IPS-11a (cell line): ENCODE results near the gene IFRD2.
"Not testable (repeated sequence)": the region's sequence is repeated elsewhere in the genome, so short reads cannot be mapped to it uniquely, and the experiment has no call there.

Experiments used
- H3K4me3 ChIP-seq: one replicate; pipeline ENCODE4 v1.5.1; 2013; ENCODE audit warnings: low read depth, low read length, control low read depth

The IFRD2 gene

DNA sequence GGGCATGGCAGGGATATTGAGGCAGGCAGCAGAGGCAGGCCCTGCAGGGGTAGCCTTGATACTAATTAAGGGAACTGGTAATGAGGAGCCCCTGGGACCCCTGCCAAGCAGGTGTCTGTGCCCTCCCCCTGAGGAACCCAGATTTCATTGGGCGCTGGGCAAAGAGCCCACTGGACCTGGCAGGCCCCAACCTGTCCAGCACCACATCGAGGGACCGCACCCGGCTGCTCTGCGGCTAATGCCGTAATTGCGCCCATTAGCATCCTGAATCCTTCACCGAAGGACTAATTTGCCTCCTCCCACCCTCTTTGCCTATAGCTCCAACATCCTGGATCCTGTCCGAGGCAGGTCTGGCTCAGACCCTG, 37.0 kb downstream of the IFRD2 start:
- no peak overlapping the region for H3K4me3 ChIP-seq

DNA sequence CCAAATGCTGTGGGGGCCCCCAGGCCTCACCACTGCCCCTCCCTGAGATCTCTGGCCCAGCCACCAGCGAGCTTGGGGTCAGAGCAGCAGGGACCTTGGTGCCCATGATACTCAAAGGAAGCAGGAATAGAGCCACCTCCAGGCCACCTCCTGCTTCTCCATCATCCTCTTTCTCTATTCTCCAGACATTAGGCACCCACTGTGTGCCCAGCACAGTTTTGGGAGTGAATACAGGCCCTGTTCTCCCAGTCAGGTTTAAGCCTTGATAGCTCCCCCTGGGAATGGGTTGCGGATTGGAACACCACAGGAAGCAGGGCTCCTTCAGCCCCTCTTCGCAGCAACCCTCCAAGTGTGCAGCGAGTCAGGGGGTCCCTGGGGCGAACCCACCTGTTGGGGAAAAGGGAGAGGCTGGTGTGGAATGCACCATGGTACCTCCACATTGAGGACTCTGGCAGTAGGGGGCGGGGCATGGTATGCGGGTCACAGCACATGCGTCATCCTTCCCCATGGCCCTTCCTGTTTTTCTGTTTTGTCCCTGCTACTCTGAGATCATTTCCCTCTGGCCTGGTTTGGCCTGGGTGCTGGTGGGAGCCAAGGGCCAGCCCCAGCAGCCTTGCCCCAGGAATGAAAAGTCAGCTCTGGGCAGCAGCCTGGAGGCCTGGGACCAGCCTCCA, 37.5 kb downstream of the IFRD2 start:
- no peak overlapping the region for H3K4me3 ChIP-seq

DNA sequence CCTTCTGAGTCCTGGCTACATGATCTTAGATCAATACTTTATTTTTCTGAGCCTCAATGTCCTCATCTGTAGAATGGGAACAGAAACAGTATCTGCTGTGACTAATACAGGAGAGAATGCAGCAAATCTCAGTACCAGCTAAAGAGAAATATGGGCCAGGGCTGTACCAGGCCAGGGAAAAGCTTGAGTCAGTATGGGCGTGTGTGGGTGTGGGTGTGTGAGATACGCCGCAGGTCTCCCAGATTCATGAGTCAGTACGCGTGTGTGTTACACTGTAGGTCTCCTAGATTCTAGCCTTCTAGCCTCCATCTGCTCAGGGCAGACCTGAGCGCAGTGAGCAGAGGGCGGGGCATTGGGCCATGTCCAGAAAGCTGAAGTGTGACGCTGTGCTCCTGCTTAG, 41.0 kb downstream of the IFRD2 start:
- H3K4me3 ChIP-seq = no peak overlapping the region

DNA sequence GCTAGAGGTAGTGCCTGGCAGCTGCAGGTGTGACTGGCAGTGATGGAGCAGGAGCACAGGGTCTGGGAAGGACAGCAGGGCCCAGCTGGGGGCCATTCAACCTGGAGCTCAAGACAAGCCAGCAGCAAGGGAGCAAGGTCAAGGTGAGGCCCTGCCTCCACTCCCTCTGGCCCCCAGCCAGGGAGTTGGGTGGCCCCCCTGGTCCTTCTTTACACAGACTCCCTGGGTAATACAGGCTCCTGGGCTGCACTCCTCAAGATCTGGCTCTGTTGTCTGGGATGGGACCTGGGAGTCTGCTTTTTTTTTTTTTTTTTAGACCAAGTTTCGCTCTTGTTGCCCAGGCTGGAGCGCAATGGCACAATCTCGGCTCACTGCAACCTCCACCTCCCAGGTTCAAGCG, 41.7 kb downstream of the IFRD2 start:
- H3K4me3 ChIP-seq = no peak overlapping the region

DNA sequence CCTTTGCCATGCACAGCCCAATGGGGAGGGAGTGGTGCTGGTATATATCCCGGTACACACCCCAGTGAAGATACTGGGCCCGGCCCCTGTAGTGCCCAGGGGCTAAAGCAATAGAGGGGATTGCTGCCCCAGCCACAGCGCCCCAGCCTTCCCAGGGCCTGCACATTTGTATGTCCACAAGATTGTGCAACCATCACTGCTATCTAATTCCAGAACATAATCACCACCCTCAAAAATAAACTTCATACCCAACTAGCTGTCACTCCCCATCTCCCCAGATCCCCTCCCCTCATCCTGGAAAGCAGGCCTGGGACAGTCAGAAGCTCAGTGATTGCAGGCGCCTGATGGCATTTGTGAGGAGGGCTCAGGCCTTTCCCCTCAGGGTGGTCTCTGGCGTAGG, 42.8 kb downstream of the IFRD2 start:
- no peak overlapping the region for H3K4me3 ChIP-seq

DNA sequence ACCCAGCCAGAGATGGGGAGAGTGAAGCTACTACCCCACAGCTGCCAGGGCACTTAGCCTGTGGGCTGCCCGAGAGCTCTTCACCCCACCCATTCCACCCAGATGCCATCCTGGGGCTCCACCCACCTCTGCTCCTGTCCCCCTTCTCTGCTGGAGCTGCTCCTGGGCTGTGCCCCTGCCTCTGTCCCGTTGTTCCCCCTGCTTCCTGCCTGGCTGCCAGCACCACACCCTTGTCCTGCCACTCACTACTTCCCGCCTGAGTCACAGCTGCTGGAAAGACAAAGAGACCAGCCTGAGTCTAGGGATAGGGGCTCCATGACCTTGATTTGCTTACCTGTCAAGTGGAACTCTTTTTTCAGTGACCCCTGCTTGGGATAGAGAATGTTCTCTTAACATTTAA, 43.8 kb downstream of the IFRD2 start:
- H3K4me3 ChIP-seq = no peak overlapping the region

DNA sequence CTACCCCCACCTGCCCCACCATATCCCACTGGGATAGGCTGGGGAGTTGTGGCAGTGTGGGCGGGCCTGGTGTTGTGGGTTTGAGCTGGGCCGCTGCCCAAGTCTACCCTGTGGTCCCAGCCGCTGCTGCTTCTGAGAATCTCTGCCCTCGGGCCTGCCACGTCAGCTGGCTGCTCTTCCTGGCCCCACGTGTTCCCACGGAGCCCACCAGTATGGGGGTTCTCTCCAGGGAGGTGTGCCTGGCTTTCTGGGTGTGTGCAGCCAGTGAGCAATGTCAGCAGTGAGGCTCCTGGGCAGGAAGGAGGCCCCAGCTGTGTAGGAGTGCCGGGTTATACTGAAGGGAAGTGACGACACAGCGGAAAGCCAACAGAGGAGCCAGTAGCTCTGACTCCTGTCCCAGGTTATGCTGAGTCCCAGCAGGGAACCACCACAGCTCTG, 45.7 kb downstream of the IFRD2 start:
- H3K4me3 ChIP-seq = no peak overlapping the region

DNA sequence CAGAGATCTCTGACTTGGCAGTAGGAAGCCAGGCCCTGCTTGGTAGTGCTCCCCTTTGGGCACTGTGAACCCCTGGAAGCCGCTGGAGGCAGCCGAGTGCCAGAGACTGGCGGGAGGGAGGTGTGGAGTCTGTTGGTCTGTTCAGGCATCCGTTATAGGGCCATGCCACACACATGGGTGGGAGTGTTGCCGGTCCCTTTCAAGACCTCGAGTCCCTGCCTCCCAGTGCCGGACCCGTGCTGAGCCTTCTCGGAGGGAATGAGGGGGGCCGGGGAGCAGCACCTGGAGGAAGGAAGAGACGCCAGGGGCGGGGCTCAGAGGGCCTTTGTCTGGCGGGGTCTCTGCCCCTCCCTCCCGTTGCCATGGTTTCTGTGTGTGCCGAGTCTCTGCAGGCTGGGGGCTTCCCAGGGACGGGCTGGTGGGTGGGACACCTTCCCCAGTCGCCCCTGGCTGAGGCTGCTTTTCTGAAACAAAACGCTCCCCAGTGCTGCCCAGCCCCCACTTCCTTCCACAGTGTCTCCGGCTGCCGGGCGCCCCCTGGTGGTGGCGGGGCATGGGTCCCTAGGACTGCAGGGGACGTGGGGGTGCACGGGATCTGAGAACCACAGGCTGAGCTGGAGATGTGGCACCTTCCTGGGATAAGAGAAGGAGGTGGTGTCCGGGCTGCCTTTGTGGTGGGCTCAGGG, 46.3 kb downstream of the IFRD2 start:
- no peak overlapping the region for H3K4me3 ChIP-seq

DNA sequence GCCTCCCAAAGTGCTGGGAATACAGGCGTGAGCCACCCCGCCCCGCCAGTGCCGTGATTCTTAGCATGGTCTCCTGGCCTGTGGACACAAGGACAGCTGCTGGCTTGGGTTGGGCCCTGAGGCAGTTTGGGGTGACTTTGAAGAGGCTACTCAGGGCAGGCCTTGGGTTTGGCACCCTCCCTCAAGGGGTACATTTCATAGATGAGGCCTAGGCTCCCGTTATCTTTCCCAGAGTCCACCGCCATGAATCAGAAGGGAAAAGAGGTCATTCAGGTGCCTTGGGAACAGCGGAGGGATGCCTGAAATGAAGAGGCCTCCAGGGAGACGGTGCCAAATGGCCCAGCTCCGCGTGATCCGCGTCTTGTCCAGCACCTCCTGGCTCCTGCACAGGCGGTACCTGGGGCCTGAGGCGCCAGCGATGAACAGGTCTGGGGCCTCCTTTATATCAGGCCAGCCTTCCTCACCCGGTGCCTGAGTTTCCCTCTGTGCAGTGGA, 46.9 kb downstream of the IFRD2 start:
- no peak overlapping the region for H3K4me3 ChIP-seq

DNA sequence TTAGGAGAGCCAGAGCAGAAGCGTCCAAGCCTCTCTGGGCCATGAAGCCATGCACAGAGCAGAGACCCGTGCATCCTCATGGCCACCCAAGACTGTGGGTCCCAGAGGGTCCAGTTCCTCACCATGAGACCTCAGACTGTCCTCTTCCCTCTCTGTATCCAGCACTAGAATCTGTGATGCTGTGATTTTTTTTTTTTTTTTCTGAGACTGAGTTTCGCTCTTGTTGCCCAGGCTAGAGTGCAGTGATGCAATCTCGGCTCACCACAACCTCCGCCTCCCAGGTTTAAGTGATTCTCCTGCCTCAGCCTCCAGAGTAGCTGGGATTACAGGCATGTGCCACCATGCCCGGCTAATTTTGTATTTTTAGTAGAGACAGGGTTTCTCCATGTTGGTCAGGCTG, 47.4 kb downstream of the IFRD2 start:
- H3K4me3 ChIP-seq = not testable (repeated sequence)

DNA sequence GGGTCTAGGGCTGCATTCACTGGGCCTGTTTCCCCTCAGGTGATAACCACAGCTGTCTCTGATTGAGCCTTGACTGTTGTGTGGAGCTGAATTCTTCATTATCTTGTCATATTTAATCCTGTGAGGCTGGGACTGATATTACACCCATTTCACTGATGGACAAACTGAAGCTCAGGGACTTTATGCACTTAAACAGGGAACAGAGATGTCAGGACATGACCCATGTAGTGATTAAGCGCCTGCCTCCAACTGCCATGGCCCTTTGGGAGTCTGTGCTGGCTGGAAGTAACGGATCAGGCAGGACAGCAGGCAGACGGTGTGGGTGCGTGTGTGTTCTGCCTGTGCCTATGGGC, 48.7 kb downstream of the IFRD2 start:
- H3K4me3 ChIP-seq = no peak overlapping the region

DNA sequence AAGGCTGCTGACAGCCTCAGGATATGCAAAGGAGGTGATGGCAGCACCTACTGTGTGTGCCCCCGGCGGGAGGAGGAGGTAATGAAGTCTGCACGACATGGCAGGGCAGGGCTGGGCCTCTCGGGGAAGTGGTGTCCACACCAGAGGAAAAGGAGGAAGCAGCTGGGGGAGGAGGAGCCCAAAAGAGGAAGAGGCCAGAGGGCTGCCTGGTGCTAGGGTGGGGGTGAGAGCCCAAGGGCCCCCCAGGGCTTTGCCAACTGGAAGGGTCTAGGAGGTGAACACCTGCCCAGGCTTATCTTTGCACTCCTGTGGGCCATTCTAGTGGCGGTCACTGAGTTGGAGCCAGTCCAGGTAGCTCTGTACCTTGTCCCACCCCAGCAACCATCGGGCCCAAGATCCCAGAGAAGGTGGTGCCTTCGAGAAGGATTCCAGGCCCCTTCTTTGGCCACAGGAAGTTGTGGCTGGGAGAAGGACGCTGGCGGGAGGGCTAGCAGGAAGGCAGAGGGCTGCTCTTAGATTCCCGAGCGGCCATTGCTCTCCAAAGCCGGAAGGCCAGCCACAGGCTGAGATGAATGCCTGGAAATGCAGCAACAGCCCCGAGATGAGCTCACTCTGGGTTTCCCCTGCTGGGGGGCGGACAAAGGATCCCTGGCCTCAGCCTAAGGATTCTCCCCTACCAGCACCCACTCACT, 49.2 kb downstream of the IFRD2 start:
- H3K4me3 ChIP-seq = no peak overlapping the region

DNA sequence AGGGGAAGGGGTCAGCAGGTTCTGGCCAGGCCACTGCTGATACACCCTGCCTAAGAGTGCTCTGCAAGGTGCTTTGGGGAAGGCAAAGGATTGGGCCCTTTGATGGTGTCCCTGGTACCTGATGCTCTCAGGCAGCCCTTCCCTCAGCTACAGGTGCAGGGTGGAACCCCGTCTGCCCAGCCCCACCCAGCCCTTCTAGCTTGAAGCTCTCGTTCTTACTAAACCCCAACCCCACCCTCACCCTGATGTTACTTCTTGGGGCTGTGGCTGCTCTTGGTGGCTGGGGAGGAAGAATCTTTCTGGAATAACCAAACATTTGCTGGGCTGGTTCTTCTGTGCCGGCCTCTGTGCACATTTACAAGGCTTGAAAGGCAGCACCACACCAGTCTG, 49.9 kb downstream of the IFRD2 start:
- no peak overlapping the region for H3K4me3 ChIP-seq

DNA sequence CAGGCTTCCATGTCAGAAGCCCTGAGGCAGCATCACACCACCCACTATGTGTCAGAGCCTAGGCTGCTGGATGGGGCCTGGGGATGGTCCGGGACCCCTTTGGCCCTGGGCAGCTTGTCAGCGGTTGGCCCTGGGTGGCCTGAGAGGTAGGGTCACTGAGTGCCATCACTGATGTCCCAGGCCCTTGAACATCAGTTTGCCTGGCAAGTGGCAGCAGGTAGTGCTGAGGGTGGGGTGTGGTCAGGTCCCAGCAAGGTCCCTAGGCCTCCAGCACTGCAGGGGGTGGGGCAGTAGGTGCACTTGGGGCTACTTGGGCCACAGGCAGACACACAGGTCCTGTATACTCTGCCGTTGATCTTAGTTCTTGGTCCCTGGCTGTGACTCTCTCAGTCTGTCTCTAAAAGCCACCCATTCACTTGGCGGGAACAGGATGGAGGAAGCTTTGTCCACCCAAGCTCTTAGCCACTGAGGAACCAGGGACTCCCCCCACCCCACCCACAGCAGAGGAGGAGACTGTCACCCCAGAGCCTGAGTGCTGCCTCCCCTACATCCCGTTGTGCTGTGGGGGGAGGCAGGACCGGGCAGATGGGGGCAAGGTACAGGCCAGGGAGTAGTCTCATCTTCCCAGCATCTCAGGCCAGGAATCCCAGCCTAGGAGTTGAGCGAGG, 50.4 kb downstream of the IFRD2 start:
- H3K4me3 ChIP-seq = no peak overlapping the region

DNA sequence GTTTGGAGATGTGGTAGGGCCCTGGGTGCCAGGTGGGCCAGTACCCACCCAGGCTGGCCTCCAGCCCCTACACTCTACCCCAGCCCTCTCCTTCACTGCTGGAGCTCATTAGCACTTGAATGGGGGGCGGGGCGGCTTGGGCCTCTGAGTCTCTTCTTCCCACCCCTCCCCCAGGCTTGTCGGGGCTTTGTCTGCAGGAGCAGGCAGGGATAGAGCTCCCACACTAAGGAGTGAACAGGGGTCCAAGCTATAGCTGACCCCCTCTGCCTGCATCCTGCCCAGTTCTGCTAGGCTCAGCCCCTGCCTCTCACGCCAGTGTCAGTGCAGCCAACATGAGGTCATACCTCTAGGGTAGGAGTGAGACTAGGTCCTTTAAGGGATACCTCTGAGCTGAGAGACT, 51.1 kb downstream of the IFRD2 start:
- no peak overlapping the region for H3K4me3 ChIP-seq

DNA sequence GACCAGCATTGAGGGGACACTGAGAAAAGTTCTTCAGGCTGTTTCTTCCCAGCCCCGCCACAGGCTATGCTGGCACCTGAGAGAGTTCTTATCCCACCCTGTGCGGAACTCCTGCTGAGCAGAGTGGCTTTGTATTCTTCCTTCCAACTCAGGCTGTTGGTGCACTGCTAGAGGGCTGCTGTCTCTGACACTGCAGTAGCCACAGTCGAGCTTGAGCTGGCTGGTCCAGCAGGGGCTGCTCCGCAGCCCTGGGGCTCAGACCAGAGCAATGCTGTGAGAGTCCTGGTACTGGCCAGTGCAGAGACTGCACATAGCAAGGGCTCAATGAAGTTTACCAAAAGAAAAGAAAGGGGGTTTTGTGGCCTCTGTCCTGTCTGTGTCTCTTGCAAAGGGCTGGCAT, 52.6 kb downstream of the IFRD2 start:
- H3K4me3 ChIP-seq = no peak overlapping the region

DNA sequence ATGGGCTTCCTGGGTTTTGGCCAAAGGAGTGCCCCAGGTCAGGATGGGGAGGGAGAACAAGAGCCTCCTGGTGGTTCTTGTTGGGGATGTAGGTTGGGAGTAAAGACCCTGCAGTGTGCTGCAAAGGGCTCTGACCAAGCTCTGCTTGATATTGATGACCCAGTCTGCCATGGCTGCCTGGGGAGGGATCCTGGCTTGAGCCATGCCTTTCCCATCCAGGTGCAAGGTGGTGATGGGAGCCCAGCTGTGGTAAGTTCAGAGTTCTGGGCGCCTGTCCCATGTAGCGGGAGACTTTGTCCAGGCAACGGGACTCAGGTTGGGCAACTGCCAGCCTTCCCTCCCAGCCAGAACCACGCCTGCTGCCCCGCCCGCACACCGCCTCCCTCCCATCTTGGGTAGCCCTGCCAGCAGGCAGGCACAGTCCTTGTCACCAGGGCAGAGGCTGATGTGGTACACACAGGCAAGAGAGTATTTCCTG, 53.6 kb downstream of the IFRD2 start:
- peak overlapping the region; percentile 14 for H3K4me3 ChIP-seq

DNA sequence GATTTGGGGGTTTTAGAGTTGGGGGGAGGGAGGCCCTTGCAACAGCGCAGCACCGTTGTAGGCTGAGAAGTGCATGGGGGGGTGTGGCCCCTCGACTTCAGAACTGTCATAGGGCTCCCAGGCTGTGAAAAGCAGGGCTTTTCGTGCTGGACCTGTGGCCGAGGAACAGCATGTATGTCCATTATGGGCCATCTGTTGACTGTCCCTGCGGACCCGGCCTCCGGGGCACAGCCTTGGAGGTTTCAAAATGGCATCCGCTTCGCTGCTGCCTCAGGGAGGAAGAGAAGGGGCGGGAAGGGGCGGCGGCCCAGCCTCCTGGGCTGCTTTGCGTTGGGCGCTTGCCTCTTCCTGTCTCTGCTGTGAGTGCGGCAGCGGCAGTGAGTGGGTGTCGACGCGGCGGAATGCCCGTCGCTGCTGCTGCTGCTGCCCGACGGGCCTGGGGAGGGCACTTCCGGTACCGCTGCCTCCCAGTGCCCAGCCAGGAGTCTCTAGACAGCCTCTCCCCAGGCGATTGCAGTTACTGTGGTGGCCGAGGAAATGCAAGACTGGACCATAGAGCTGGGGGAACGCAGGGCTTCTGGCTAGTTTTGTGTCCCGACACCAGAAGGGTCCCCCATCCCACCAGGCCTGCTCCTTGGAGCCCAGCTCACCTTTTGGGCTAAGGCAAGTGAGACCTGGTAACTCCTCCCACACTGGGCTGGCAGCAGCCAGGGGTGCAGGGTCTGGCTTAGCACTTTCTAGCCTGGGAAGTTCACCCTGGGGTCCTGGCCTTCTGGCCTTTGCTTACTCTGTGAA, 54.3 kb downstream of the IFRD2 start:
- peak overlapping the region; percentile 83 for H3K4me3 ChIP-seq
